Activated T-cell treated with anti-CD3 and anti-CD28 coated beads, Interleukin-2, amount 50 U/mL, for 24 hours (primary cell): ENCODE measurements around the gene GRXCR2.

Experiments
- DNase-seq: peaks from one replicate; pipeline ENCODE4 v3.0.0-alpha.2; 2020
- H3K27ac Mint-ChIP-seq: 2 replicates; pipeline ENCODE4 v1.8.0; 2020; ENCODE audit warnings: mild to moderate bottlenecking, mixed read lengths
- H3K27me3 Mint-ChIP-seq: 2 replicates; pipeline ENCODE4 v1.8.0; 2020; ENCODE audit warnings: mixed read lengths
- H3K36me3 Mint-ChIP-seq: 2 replicates; pipeline ENCODE4 v1.8.0; 2020; ENCODE audit warnings: low read depth, mixed read lengths
- H3K4me1 Mint-ChIP-seq: 2 replicates; pipeline ENCODE4 v1.8.0; 2020; ENCODE audit warnings: low read depth, mixed read lengths
- H3K4me3 Mint-ChIP-seq: 2 replicates; pipeline ENCODE4 v1.8.0; 2020; ENCODE audit warnings: mild to moderate bottlenecking, moderate library complexity, mixed read lengths
- H3K9me3 Mint-ChIP-seq: 2 replicates; pipeline ENCODE4 v1.8.0; 2020; ENCODE audit warnings: mixed read lengths

The GRXCR2 gene, protein sequence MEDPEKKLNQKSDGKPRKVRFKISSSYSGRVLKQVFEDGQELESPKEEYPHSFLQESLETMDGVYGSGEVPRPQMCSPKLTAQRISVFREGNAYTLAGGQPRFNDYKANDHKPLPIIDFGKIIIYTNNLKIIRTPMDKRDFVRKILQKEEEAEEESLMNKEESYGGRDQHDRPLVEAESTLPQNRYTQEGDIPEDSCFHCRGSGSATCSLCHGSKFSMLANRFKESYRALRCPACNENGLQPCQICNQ

GRCh38 chr5:145872914-145873313, at the start of gene GRXCR2:
TSS of gene GRXCR2 (minus strand) at chr5:145873014. CDS start at chr5:145872968, 46 bp downstream.
- Mint-ChIP-seq H3K4me1 (no peaks in the 10 kb centered on the region), H3K27me3 (peaks cover 27% of the 10 kb centered on the region), H3K4me3 (no peak within 1 kb of the TSS), H3K9me3 (no peaks in the 10 kb centered on the region), H3K27ac (no peak within 1 kb of the TSS), H3K36me3 (no peaks in the 10 kb centered on the region)
- no peak for DNase-seq

DNA sequence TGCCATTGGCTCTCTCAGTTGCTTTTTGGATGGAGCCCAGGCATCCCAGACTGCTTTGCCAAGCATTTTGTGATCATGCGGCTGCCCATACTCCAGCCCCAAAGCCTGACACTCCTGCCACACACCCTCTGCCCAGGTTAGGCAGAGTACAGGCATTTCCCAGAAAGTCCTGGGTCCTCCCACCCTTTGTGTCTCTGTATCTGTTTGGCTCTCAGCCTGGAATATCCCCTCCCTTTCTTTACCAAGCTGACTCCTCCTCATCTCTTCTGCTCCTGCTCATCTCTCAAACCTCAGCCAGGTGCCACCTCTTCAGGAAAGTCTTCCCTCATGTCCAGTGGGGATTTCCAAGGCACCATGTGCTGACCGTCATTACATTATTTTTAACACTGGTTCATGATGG, 49.2 kb upstream of the GRXCR2 start:
- H3K36me3 Mint-ChIP-seq: no peaks in the 10 kb centered on the region
- H3K9me3 Mint-ChIP-seq: no peaks in the 10 kb centered on the region
- H3K4me1 Mint-ChIP-seq: no peaks in the 10 kb centered on the region
- no peak overlapping the region for H3K4me3 Mint-ChIP-seq
- H3K27ac Mint-ChIP-seq: no peak overlapping the region
- H3K27me3 Mint-ChIP-seq: no peaks in the 10 kb centered on the region
- no peak for DNase-seq

DNA sequence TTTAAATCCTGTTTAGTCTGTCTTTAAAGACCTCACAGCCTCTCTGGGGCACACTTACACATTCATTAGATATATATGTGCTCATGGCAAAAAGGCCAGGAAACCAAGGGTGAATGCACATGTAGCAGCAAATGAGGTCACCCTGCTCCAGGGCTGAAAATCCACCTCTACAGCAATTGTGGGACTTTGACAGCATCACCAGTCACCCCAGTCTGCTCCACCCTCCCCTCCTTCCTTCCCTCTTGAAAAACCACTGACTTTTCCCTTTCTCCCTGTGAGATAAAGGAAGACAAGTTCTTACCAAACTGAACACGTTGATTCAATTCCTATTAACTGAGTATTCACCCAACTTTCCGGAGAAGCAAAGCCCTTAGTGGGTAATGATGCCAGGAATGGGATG, 48.4 kb upstream of the GRXCR2 start:
- no peak for DNase-seq
- H3K27me3 Mint-ChIP-seq: no peaks in the 10 kb centered on the region
- no peaks in the 10 kb centered on the region for H3K9me3 Mint-ChIP-seq
- H3K27ac Mint-ChIP-seq: no peak overlapping the region
- H3K36me3 Mint-ChIP-seq: no peaks in the 10 kb centered on the region
- no peak overlapping the region for H3K4me3 Mint-ChIP-seq
- peaks cover 3% of the 10 kb centered on the region for H3K4me1 Mint-ChIP-seq

GRCh38 chr5:145920542-145921210, 47.9 kb upstream of the GRXCR2 start:
- Mint-ChIP-seq H3K9me3 (no peaks in the 10 kb centered on the region), H3K27me3 (no peaks in the 10 kb centered on the region), H3K27ac (no peak overlapping the region), H3K4me3 (no peak overlapping the region), H3K4me1 (peaks cover 8% of the 10 kb centered on the region), H3K36me3 (no peaks in the 10 kb centered on the region)
- DNase-seq: no peak

DNA sequence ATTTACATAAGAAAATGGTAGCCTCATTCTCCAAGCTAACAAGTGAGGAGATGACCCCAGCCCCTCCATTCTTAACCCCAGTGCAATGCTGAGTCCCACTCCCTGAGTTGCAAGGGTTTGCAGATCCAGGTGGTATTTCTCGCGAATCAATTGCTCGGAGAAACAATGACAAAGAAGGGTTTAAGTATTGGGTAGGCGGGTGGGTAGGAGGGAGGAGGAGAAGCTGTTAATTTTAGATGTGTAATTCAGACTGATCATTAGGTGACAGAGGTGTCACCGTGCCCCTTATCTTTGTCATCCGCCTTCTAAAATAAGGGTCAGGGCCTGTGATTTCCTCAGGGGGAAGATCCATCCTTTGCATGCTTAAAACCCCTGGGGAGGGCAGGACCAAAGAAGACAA, 46.6 kb upstream of the GRXCR2 start:
- Mint-ChIP-seq H3K27me3 (no peaks in the 10 kb centered on the region), H3K36me3 (no peaks in the 10 kb centered on the region), H3K4me3 (no peak overlapping the region), H3K4me1 (peaks cover 9% of the 10 kb centered on the region), H3K27ac (no peak overlapping the region), H3K9me3 (no peaks in the 10 kb centered on the region)
- DNase-seq: no peak

DNA sequence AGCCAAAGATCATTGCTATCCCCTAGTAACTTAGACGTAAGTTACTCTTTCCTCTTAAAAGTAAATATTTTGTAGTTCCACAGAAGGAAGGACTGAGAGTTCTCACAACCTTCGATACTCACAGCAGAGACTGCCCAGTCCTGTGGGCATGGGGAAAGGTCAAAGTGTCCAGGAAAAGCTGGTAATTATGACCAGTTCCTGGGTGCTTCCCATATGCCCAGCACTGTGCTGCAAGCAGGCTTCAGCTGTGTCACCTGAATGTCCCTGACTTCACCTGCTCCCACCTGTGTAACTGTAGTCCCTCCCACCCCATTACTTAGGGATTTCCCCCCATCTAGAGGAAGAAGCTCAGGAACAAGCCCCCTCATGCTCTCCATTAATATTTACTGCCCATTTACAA, 45.6 kb upstream of the GRXCR2 start:
- Mint-ChIP-seq H3K27me3 (no peaks in the 10 kb centered on the region), H3K4me1 (peaks cover 9% of the 10 kb centered on the region), H3K27ac (no peak overlapping the region), H3K4me3 (no peak overlapping the region), H3K36me3 (no peaks in the 10 kb centered on the region), H3K9me3 (no peaks in the 10 kb centered on the region)
- no peak for DNase-seq

GRCh38 chr5:145917288-145917687, 44.5 kb upstream of the GRXCR2 start:
- Mint-ChIP-seq H3K4me1 (peaks cover 9% of the 10 kb centered on the region), H3K4me3 (no peak overlapping the region), H3K27ac (no peak overlapping the region), H3K27me3 (no peaks in the 10 kb centered on the region), H3K9me3 (no peaks in the 10 kb centered on the region), H3K36me3 (no peaks in the 10 kb centered on the region)
- no peak for DNase-seq

GRCh38 chr5:145915970-145916638, 43.3 kb upstream of the GRXCR2 start:
- no peaks in the 10 kb centered on the region for H3K27me3 Mint-ChIP-seq
- no peaks in the 10 kb centered on the region for H3K9me3 Mint-ChIP-seq
- no peak overlapping the region for H3K4me3 Mint-ChIP-seq
- no peak for DNase-seq
- H3K36me3 Mint-ChIP-seq: no peaks in the 10 kb centered on the region
- no peak overlapping the region for H3K27ac Mint-ChIP-seq
- H3K4me1 Mint-ChIP-seq: peaks cover 9% of the 10 kb centered on the region

DNA sequence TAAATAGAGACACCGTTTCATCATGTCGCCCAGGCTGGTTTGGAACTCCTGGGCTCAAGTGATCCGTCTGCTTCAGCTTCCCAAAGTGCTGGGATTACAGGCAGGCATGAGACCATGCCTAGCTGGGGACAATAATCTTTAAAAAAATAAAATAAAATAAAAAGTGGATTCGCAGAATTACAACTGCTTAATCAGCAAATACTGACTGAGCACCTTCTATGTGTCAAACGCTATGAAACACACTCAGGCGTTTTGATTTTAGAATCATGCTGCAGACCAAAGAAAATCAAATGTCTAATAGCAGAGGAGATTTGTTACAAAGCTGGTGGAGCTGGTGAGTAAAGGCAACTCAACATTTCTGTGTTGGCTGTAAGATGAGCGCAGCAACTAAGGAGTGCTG, 40.9 kb upstream of the GRXCR2 start:
- peaks cover 9% of the 10 kb centered on the region for H3K4me1 Mint-ChIP-seq
- H3K27ac Mint-ChIP-seq: no peak overlapping the region
- H3K4me3 Mint-ChIP-seq: no peak overlapping the region
- no peak for DNase-seq
- no peaks in the 10 kb centered on the region for H3K9me3 Mint-ChIP-seq
- no peaks in the 10 kb centered on the region for H3K27me3 Mint-ChIP-seq
- H3K36me3 Mint-ChIP-seq: no peaks in the 10 kb centered on the region

- Mint-ChIP-seq H3K27me3 (no peaks in the 10 kb centered on the region), H3K4me1 (peaks cover 9% of the 10 kb centered on the region), H3K9me3 (no peaks in the 10 kb centered on the region), H3K36me3 (no peaks in the 10 kb centered on the region), H3K27ac (no peak overlapping the region), H3K4me3 (no peak overlapping the region)
- no peak for DNase-seq
Measured at GRCh38 chr5:145912594-145912993, 39.8 kb upstream of the GRXCR2 start.

DNA sequence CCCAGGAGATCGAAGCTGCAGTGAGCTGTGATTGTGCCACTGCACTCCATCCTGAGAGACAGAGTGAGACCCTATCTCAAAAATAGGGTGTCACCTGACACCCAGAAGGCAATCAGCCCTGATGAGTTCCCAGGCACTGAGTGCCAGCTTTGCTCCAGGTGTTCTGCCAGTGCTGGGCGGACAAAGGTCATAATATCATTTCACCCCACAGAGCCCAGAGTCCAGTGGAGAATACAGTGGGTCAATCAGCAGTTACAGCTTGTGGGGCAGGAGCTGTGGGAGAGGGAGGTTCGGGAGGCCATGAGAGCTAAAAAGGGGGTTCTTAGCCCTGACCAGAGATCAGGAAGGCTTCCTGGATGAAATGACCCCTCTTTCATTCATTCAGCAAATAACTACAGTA, 39.2 kb upstream of the GRXCR2 start:
- peaks cover 9% of the 10 kb centered on the region for H3K4me1 Mint-ChIP-seq
- H3K36me3 Mint-ChIP-seq: no peaks in the 10 kb centered on the region
- no peaks in the 10 kb centered on the region for H3K27me3 Mint-ChIP-seq
- no peak overlapping the region for H3K4me3 Mint-ChIP-seq
- H3K9me3 Mint-ChIP-seq: no peaks in the 10 kb centered on the region
- H3K27ac Mint-ChIP-seq: no peak overlapping the region
- no peak for DNase-seq

DNA sequence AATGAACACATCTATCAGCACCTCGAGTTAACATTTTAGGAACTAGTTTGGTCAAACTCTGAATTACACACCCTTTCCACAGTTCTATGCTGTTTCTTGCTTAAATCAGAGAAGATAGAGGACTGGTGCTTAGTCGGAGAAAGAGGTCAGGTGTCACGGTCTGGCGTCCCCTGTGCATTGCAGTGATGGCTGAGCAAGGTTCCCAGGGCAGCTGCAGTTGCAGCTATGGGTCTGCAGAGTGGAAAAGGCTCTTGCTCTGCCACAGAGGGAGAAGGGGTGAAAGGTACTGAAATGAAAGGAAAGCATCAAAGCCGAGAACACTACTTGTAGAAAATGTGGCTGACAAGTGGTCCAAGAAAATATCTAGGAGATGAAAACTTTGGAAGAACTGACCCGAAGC, 38.4 kb upstream of the GRXCR2 start:
- H3K4me3 Mint-ChIP-seq: no peak overlapping the region
- no peak overlapping the region for H3K27ac Mint-ChIP-seq
- peaks cover 6% of the 10 kb centered on the region for H3K4me1 Mint-ChIP-seq
- no peaks in the 10 kb centered on the region for H3K36me3 Mint-ChIP-seq
- no peaks in the 10 kb centered on the region for H3K9me3 Mint-ChIP-seq
- DNase-seq: no peak
- no peaks in the 10 kb centered on the region for H3K27me3 Mint-ChIP-seq

- H3K4me1 Mint-ChIP-seq: no peaks in the 10 kb centered on the region
- no peaks in the 10 kb centered on the region for H3K36me3 Mint-ChIP-seq
- no peak overlapping the region for H3K27ac Mint-ChIP-seq
- no peak for DNase-seq
- H3K9me3 Mint-ChIP-seq: no peaks in the 10 kb centered on the region
- no peaks in the 10 kb centered on the region for H3K27me3 Mint-ChIP-seq
- no peak overlapping the region for H3K4me3 Mint-ChIP-seq
Measured at GRCh38 chr5:145908206-145908960, 35.6 kb upstream of the GRXCR2 start.

DNA sequence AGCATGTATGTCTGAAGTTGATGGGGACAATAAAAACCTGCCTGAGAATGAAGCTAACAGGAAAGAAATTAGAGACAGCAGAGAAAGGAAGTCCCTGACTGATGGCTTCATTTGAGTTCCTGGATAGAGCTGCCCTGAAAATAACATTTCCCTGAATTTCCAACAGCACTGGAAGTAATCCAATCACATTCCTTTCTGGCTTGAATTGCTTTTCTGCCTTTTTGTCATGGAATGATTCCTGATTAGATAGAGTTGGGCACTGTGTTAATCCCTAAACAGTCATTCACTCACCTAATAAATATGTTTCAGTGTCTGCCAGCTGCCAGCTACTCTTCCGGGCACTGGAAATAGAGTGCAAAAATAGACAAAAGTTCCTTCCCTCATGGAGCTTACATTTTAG, 33.6 kb upstream of the GRXCR2 start:
- Mint-ChIP-seq H3K4me1 (no peaks in the 10 kb centered on the region), H3K27ac (no peak overlapping the region), H3K4me3 (no peak overlapping the region), H3K36me3 (no peaks in the 10 kb centered on the region), H3K27me3 (no peaks in the 10 kb centered on the region), H3K9me3 (no peaks in the 10 kb centered on the region)
- DNase-seq: no peak

- H3K36me3 Mint-ChIP-seq: no peaks in the 10 kb centered on the region
- no peaks in the 10 kb centered on the region for H3K9me3 Mint-ChIP-seq
- DNase-seq: no peak
- H3K4me3 Mint-ChIP-seq: no peak overlapping the region
- H3K27me3 Mint-ChIP-seq: no peaks in the 10 kb centered on the region
- no peak overlapping the region for H3K27ac Mint-ChIP-seq
- H3K4me1 Mint-ChIP-seq: no peaks in the 10 kb centered on the region
Measured at GRCh38 chr5:145904743-145905142, 31.9 kb upstream of the GRXCR2 start.
